Mucosa of descending colon (tissue), 3 donors: ENCODE results near the gene ZCCHC17. TPM values are rescaled to one million over a fixed set of nuclear protein-coding genes. Genes with fewer than 3 reads are reported as not detected.
A peak's percentile ranks its signal among the peaks of the same experiment; 100 is the strongest.

Source experiments
- ATAC-seq: fragments of 200-7000 bp; cut with Tn5 transposase; one replicate; pipeline ENCODE4 v1.9.1; 2020; ENCODE audit warnings: mild to moderate bottlenecking, moderate library complexity
- DNase-seq, 3 donors: peaks; one replicate each; pipeline ENCODE4 v3.0.0-alpha.2; 2020
- H3K36me3 ChIP-seq: fragments of 200-600 bp; one replicate; pipeline ENCODE4 v1.8.0; 2021; ENCODE audit warnings: low read depth, mild to moderate bottlenecking
- H3K4me1 ChIP-seq: fragments of 200-600 bp; one replicate; pipeline ENCODE4 v1.8.0; 2021; ENCODE audit warnings: low read depth, mild to moderate bottlenecking
- H3K4me3 ChIP-seq: fragments of 200-600 bp; one replicate; pipeline ENCODE4 v1.8.0; 2021; ENCODE audit warnings: mild to moderate bottlenecking
- H3K9me3 ChIP-seq: fragments of 200-600 bp; one replicate; pipeline ENCODE4 v1.8.0; 2021; ENCODE audit warnings: mild to moderate bottlenecking
- intact Hi-C, 2 donors: fragments of 100-400 bp; cut with DNase I in 1 of 2; cut with micrococcal nuclease in 1 of 2; formaldehyde crosslinking; loops; one replicate each; pipeline versions ENCODE4 v1.11.0 to v1.11.1; 2022; cut with DNase I, micrococcal nuclease
- total RNA-seq, 3 donors: library from RNA; stranded (reverse); fragmentation: NEBNext Ultra II Directional in 2 of 3; extraction: Animal tissue kit (Norgen Biotek cat#: 25700) in 2 of 3; gene quantifications; one replicate each; pipeline versions ENCODE4 v1.2.1 to v1.2.4, GENCODE V29; 2021 to 2023
- TF ChIP-seq, protein P1 (sequence below): fragments of 200-600 bp; IDR thresholded peaks from one replicate; pipeline ENCODE4 v1.8.0; 2022; ENCODE audit warnings: antibody characterized with exemption, mild to moderate bottlenecking
- donor health status: DM: no; HTN: no; CAD: no; lungs with moderate emphysema.
- donor health status: DM: no; HTN: no; CAD: no.
- donor health status: DM: no; HTN: yes; CAD: no.

The ZCCHC17 gene
- total RNA-seq, 3 donors from 2014 or later = 16.0 to 20.5 (median 16.8) TPM

DNA sequence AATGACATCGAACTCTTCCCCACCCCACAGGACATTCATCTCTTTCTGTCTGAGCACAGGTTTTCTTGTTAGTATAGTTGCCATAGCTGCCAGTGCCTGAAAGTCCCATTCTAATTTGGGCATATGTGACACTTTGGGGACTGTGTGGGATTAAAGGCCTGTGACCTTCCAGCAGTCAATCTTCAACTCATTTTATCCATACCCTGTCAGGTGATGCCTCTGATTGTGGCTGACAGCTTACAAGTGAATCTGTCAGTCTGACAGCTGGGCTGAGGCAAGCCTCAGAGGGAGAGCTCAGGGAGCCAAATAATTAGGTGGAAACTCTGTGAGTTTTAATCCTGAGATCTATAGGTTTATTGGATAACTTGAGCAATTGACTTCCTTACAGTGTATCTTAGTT lies 29.6 kb downstream of the ZCCHC17 start:
- no peaks in the 10 kb centered on the region for H3K36me3 ChIP-seq
- no peaks in the 10 kb centered on the region for H3K9me3 ChIP-seq
- TF ChIP-seq, protein P1, sequence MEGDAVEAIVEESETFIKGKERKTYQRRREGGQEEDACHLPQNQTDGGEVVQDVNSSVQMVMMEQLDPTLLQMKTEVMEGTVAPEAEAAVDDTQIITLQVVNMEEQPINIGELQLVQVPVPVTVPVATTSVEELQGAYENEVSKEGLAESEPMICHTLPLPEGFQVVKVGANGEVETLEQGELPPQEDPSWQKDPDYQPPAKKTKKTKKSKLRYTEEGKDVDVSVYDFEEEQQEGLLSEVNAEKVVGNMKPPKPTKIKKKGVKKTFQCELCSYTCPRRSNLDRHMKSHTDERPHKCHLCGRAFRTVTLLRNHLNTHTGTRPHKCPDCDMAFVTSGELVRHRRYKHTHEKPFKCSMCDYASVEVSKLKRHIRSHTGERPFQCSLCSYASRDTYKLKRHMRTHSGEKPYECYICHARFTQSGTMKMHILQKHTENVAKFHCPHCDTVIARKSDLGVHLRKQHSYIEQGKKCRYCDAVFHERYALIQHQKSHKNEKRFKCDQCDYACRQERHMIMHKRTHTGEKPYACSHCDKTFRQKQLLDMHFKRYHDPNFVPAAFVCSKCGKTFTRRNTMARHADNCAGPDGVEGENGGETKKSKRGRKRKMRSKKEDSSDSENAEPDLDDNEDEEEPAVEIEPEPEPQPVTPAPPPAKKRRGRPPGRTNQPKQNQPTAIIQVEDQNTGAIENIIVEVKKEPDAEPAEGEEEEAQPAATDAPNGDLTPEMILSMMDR = no peak
- H3K4me3 ChIP-seq = no peak overlapping the region
- H3K4me1 ChIP-seq = no peaks in the 10 kb centered on the region
- intact Hi-C loops = no loop called here
- ATAC-seq (no peak), DNase-seq (no peak)

DNA sequence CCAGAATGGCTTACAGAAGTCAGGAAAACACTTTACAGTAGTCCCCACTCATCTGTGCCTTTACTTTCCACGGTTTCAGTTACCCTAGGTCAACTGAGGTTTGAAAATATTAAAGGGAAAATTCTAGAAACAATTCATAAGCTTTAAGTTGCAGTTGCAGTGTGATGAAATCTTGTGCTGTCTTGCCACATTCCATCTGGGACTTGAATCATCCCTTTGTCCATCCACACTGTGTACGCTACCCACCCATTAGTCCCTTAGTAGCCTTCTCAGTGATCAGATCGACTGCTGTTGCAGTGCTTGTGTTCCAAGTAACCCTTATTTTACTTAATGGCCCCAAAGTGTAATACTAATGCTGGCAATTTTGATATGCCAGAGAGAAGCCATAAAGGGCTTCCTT lies 30.5 kb downstream of the ZCCHC17 start:
- intact Hi-C loops = no loop called here
- TF ChIP-seq, protein P1 = no peak

DNA sequence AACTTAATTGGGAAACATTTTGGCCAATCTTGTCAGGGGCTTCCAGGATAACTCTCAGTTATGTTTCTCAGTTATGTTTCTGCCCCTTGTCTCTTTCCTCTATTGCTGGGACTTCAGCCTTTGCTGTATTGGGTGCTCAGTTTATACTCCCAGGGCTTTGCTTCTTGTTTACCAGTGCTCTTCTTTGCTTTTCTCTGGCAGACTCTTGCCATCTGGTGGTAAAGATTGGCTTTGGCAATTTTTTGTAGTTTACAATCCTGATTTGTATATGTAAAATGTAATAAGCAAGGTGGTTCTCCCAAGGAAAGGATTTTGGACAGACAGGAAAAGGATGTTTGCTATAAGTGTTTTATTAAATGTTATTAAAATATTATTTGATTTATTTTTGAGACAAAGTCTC lies 38.2 kb downstream of the ZCCHC17 start:
- Histone ChIP-seq H3K9me3 (no peaks in the 10 kb centered on the region), H3K36me3 (no peaks in the 10 kb centered on the region), H3K4me3 (no peak overlapping the region), H3K4me1 (no peaks in the 10 kb centered on the region)
- TF ChIP-seq, protein P1 = no peak
- ATAC-seq = peak; percentile 34
- peak in 1 of 3 donors; percentile 35 for DNase-seq
- intact Hi-C loops = loop anchor here in 1 of 2 donors (10.0 kb wide), 1 partner anchor 150 kb away; no protein-coding TSS in a partner anchor

More for the DNA sequence above, 30.5 kb downstream of the ZCCHC17 start:
- Histone ChIP-seq H3K36me3 (no peaks in the 10 kb centered on the region), H3K9me3 (no peaks in the 10 kb centered on the region), H3K4me1 (no peaks in the 10 kb centered on the region), H3K4me3 (no peak overlapping the region)
- DNase-seq (no peak), ATAC-seq (no peak)

DNA sequence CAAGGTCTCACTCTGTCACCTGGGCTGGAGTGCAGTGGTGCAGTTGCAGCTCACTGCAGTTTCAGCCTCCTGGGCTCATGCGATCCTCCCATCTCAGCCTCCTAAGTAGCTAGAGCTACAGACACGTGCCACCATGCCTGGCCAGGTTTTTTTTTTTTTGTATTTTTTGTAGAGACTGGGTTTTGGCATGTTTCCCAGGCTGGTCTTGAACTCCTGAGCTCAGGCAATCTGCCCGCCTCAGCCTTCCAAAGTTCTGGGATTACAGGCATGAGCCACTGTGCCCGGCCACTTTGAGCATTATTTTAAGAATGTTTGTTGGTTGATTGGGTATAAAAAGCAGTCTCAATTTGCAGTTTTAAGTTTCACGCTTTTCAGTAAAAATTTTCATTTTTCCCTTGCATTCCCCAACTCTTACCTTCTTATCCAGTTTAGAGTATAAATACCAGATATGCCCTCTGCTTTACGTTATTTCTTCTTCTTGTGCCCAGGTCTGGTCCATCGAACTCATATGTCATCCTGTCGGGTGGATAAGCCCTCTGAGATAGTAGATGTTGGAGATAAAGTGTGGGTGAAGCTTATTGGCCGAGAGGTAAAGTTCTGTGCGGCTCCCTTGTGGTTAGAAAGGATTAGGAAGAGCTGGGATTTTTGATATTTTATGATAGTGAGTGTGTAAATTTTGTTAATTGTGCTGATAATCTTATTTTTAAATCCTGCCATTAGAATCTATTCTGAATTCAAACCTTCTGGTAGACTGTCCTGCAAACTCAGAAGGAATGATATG lies 40.0 kb downstream of the ZCCHC17 start:
- TF ChIP-seq, protein P1 = no peak
- ATAC-seq = no peak
- DNase-seq = no peak
- intact Hi-C loops = loop anchor here in 1 of 2 donors (10.0 kb wide), 1 partner anchor 152 kb away; no protein-coding TSS in a partner anchor
- Histone ChIP-seq H3K4me3 (no peak overlapping the region), H3K9me3 (no peaks in the 10 kb centered on the region), H3K36me3 (no peaks in the 10 kb centered on the region), H3K4me1 (no peaks in the 10 kb centered on the region)

DNA sequence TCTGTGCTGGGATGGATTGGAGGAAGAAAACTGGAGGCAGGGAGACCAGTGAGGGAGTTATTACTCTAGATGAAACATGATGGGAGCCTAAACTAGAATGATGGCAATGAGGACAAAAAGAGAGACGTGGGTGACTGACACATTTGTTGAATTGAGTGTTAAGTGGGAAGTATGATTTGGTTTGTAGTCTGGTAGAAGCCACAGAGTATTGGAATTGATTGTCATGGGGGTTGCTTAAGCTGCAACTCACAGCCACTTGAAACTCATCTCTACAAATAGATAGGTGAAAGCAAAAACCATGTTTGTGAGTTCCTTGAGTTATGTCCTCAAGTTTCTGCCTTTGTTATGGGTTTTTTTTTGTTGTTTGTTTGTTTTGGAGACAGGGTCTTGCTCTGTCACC lies 47.7 kb downstream of the ZCCHC17 start:
- Histone ChIP-seq H3K4me1 (no peaks in the 10 kb centered on the region), H3K9me3 (no peaks in the 10 kb centered on the region), H3K4me3 (no peak overlapping the region), H3K36me3 (no peaks in the 10 kb centered on the region)
- DNase-seq (no peak), ATAC-seq (no peak)
- TF ChIP-seq, protein P1 = no peak
- intact Hi-C loops = no loop called here
